Fibroblast of villous mesenchyme (primary cell): ENCODE measurements around the gene LRRC4. TPM values are rescaled to one million over a fixed set of nuclear protein-coding genes. Genes with fewer than 3 reads are reported as not detected.

Experiments
- DNase-seq: peaks from one replicate; pipeline ENCODE4 v3.0.0-alpha.2; 2010; ENCODE audit warnings: low read depth
- H3K4me3 ChIP-seq: 2 replicates; pipeline ENCODE4 v1.5.1; 2011; ENCODE audit warnings: low read depth, mild to moderate bottlenecking, low read length
- total RNA-seq: library from RNA; depleted of rRNA; stranded (reverse); fragments of >200 nt; gene quantifications from 2 replicates; pipeline ENCODE4 v1.2.3, GENCODE V29; 2012
- TF ChIP-seq, protein P1 (sequence below): IDR thresholded peaks from 2 replicates; pipeline ENCODE4 v1.5.1; 2012; ENCODE audit warnings: low read depth, mild to moderate bottlenecking, low read length; ENCODE audit not compliant: insufficient read depth

LRRC4 gene
- total RNA-seq, 1 donor, result under 0.01 TPM

DNA sequence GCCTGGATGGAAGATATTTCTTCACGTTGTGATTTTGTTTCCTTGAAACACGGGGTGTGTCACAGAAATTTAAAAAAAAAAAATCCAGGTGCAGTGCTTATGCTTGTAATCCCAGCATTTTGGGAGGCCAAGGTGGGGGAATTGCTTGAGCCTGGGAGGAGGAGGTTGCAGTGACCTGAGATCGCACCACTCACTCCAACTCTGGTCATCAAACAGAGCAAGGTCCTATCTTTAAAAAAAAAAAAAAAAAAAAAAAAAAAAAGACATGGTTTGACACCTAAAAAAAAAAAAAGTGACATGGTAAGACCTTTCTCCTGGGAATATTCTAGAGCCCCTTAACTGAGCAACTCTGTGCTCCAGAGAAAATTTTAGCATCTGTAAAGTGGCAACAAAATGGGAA, 9.0 kb upstream of the LRRC4 start:
- no peak overlapping the region for H3K4me3 ChIP-seq
- no peak for DNase-seq
- TF ChIP-seq, protein P1, sequence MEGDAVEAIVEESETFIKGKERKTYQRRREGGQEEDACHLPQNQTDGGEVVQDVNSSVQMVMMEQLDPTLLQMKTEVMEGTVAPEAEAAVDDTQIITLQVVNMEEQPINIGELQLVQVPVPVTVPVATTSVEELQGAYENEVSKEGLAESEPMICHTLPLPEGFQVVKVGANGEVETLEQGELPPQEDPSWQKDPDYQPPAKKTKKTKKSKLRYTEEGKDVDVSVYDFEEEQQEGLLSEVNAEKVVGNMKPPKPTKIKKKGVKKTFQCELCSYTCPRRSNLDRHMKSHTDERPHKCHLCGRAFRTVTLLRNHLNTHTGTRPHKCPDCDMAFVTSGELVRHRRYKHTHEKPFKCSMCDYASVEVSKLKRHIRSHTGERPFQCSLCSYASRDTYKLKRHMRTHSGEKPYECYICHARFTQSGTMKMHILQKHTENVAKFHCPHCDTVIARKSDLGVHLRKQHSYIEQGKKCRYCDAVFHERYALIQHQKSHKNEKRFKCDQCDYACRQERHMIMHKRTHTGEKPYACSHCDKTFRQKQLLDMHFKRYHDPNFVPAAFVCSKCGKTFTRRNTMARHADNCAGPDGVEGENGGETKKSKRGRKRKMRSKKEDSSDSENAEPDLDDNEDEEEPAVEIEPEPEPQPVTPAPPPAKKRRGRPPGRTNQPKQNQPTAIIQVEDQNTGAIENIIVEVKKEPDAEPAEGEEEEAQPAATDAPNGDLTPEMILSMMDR, result no peak

DNA sequence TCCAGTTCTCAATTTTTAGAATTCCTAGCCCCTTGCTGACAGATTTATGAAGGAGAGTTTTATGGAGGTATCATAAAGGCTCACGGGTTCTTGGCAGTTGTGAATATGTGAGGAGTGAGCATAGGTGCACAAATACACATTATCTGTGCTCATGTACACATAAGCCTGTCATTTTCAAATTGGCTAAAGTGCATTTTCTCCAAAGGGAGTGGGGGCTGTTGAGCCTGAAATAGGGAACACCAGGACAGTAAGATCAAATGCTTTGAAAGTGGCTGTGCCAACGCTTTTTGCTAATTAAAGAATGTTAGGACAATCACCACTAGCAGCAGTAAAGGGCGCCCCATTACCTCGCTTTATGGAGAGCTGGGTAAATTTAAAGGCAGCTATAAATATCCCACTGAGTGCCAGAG, 8.3 kb upstream of the LRRC4 start:
- no peak overlapping the region for H3K4me3 ChIP-seq
- TF ChIP-seq, protein P1, result no peak
- DNase-seq, result no peak

DNA sequence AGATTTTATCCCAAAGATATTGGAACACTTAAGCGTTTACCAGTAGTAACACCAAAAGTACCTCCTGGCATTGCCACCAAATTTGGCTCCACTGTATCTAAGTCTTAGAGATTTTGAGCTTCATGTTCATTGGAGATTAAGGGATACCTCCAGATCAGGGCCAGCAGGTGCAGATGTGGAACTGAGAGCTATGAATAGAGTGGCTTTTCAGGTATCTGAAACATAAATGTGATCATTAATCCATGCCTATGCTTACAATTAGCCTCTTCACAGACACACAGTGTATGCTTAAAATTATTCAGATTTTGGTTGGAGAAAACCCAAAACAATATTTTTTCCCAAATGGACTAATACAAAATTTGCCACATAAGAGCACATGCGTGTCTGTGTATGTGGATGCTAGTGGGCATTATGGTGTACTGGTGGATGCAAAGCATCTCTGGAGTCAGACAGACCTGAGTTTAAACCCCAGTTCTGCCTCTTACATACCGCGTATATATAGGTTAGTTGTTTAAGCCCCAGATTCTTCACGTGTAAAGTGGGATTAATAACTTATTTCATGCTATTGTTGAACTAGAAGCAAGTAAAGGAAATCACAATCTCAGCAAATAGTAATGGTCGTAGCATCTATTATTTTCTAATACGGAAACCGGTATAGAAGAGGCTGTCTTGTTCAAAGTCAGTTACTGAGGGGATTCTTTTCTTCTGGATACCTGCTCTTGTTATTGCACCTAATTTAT, 6.8 kb upstream of the LRRC4 start:
- H3K4me3 ChIP-seq, result no peak overlapping the region
- TF ChIP-seq, protein P1, result no peak
- no peak for DNase-seq

DNA sequence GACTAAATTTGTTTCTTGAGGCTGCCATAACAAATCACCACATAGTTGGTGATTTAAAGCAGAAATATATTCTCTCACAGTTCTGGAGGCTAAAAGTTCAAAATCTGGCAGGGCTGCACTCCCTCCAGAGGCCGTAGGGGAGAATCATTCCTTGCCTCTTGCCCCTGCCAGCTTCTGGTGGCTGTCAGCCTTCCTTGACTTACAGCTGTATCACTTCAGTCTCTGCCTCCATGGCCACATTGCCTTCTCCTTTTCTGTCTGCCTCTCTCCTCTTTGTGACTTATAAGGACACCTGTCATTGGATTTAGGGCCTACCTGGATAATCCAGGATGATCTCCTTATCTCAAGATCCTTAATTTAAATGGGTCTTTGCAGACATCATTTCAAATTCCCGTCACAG, 5.8 kb upstream of the LRRC4 start:
- DNase-seq, result no peak
- TF ChIP-seq, protein P1, result no peak
- no peak overlapping the region for H3K4me3 ChIP-seq

DNA sequence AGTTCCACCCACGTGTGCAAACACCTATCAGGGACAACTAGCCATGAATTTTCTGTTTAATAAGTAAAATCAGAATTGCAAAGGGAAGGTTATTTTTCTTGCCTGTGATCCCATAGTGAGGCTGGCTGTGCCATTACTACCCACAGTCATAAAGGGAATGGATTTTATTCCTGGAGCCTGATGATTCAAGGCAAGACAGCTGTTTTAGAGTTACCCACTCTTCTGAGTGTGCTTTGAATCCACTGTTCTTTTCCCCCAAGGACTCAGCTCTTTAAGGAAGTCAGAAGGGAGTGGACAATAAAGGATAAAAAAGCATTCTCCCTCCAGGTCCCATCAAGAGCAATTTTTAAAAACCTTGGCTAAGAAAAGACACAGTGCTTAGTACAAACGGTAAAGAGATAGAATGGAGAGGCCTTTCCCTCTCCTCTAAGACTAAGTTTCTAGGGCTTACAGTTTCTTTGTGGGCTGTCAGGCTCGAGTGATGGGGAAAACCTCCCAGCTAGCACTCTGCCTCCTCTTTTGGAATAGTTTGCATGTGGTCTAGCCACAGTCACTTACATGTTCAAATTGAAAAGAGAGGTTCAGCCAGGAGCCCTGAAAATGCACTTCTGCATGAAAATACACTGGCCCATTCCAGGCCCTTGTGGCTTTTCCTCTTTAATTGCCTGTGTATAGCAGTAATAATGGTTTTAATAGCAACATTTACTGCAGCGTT, 5.1 kb upstream of the LRRC4 start:
- TF ChIP-seq, protein P1, result no peak
- DNase-seq, result no peak
- no peak overlapping the region for H3K4me3 ChIP-seq

DNA sequence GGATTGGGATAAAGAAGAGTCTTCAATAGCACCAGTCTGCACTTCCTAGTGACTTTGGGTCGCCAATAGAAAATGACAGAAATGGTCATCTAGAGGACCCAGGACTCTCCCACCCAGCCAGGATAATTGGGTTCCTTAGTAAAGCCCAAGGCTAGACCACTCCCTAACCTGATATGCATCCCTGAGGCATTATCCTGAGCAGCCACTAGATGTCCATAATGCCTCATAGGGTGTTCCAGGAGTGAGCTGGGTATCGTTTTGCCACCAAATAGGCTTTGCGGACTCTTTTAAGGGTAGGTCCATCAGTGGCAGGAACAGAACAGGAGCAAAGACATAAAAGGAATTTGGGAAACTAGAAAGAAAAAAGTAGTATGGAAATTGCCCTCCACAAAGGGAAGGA, 4.5 kb upstream of the LRRC4 start:
- H3K4me3 ChIP-seq, result no peak overlapping the region
- TF ChIP-seq, protein P1, result peak; percentile 48
- no peak for DNase-seq

DNA sequence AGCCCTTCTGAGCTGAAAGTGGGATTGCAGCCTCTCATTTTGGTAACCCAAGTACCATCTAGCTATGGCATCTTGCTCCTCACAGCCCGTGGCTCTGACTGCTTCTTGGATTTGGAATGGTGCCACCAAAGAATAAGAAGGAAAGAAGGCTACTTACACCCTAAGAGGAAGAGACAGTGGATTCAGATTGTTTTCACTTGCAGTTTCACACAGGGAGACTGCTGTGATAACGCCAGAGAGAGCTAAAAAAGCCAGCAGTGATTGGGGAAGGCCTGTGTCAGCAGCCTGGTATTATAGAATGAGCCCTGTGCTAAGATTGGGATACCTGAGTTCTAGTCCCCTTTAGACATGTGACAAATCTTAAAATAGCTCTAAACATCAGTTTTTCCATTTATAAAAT, 3.6 kb upstream of the LRRC4 start:
- TF ChIP-seq, protein P1, result no peak
- DNase-seq, result no peak
- H3K4me3 ChIP-seq, result no peak overlapping the region
